Measurements from ENCODE around the gene NDUFC1.

DNA sequence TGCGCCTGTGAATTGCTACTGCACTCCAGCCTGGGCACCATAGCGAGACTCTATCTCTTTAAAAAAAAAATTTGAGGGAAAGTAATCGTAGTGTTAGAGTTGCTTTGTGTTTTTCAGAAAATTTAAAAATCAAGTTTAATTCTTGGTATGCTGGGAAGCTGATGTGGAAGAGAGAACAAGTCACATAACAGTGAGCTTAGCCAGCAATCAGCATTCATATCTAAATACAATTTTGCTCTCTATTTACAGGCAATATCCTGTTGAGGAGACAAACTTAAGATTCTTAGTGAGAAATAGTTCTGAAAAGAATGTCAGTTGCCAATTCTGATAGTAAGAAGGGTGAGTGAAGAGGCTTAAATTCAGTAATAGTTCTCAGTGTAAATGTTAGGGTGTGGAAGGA, 9.6 kb upstream of the NDUFC1 start:
- TF ChIP-seq, protein P1, sequence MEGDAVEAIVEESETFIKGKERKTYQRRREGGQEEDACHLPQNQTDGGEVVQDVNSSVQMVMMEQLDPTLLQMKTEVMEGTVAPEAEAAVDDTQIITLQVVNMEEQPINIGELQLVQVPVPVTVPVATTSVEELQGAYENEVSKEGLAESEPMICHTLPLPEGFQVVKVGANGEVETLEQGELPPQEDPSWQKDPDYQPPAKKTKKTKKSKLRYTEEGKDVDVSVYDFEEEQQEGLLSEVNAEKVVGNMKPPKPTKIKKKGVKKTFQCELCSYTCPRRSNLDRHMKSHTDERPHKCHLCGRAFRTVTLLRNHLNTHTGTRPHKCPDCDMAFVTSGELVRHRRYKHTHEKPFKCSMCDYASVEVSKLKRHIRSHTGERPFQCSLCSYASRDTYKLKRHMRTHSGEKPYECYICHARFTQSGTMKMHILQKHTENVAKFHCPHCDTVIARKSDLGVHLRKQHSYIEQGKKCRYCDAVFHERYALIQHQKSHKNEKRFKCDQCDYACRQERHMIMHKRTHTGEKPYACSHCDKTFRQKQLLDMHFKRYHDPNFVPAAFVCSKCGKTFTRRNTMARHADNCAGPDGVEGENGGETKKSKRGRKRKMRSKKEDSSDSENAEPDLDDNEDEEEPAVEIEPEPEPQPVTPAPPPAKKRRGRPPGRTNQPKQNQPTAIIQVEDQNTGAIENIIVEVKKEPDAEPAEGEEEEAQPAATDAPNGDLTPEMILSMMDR (conservative IDR thresholded peaks at IDR 0.05), result no peak
- no peak for TF ChIP-seq ZFX (IDR thresholded peaks at IDR 0.05)

All from C4-2B (cell line).